GM19025 (cell line): ENCODE measurements around the gene LACC1.

Experiments
- ATAC-seq: cut with Tn5 transposase; IDR thresholded peaks from one replicate; pipeline ENCODE4 v1.9.1; 2021; ENCODE audit warnings: mild to moderate bottlenecking, low read depth, moderate library complexity; ENCODE audit not compliant: unreplicated experiment

Gene LACC1

DNA sequence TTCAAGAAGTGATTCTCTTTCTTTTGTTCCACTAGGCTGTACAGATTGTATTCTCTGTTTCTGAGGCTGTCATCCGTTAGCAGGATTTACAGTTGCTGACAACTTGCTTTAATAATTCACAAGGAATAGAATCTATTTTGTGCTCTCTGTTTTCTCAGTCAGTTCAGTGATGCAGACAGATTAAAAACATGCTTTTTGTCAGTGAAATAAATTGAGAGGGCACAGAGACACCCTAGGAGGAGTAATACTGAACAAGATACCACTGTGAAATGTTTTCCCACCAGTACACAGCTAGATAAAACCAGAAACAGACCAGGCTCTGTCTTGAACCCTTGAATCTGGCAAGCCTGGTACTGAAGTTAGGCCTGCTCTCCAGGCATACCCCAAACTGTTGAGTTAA, 58.7 kb downstream of the LACC1 start:
- ATAC-seq: no peak

DNA sequence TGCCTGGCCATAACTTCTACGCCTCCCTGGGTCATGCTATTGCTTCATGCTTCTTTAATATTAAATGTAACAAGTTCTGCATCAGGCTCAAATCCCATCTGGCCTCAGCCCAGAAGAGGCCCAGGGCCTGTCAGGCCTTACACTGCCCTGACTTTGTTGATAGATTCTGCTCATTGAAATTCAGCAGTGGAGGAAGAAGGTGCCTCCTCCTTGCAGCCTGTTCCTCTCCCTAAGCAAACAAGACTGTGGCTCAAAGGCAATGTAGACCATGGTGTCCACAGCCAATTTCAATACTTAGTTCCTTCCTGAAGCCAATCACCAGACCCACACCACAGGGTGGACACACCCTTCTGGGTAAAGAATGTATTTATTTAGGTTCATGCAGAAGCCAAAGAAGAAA, 59.4 kb downstream of the LACC1 start:
- no peak for ATAC-seq

GRCh38 chr13:43942286-43942685, 62.6 kb downstream of the LACC1 start:
- ATAC-seq: no peak
